GM18951 (cell line): ENCODE measurements around the gene DCTPP1.
"Not testable (repeated sequence)": the region's sequence is repeated elsewhere in the genome, so short reads cannot be mapped to it uniquely, and the experiment has no call there.

Source experiments
- POLR2A ChIP-seq: IDR thresholded peaks from 4 replicates; pipeline ENCODE4 v1.6.1; 2011; ENCODE audit warnings: mild to moderate bottlenecking; ENCODE audit not compliant: insufficient read length, insufficient read depth; ENCODE audit errors: extremely low read depth
- in situ Hi-C: fragments of 300-500 bp; cut with MboI; formaldehyde crosslinking; loops from one replicate; pipeline ENCODE4 v1.12.0; 2022; ENCODE audit warnings: low sequenced_read_pairs, mixed read lengths, inconsistent platforms; ENCODE audit not compliant: unreplicated experiment

Gene DCTPP1

DNA sequence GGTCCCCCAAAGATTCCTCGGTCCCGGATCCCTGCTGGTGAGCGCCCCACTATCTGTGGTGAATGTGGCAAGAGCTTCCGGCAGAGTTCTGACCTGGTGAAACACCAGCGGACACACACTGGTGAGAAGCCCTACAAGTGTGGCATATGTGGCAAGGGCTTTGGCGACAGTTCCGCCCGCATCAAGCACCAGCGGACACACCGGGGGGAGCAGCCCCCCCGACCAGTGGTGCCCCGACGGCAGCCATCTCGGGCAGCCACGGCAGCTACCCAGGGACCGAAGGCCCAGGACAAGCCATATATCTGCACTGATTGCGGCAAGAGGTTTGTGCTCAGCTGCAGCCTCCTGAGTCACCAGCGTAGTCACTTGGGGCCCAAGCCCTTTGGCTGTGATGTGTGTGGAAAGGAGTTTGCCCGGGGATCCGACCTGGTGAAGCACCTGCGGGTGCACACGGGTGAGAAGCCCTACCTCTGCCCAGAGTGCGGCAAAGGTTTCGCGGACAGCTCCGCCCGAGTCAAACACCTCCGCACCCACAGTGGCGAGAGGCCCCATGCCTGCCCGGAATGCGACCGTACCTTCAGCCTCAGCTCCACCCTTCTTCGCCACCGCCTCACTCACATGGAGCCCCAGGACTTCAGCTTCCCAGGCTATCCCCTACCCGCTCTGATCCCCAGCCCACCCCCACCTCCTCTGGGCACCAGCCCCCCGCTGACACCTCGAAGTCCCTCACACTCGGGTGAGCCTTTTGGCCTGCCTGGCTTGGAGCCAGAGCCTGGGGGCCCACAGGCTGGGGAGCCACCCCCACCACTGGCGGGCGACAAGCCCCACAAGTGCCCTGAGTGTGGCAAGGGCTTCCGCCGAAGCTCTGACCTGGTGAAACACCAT lies 31.8 kb downstream of the DCTPP1 start:
- no peak for TF ChIP-seq POLR2A
- in situ Hi-C loops: no loop called here

DNA sequence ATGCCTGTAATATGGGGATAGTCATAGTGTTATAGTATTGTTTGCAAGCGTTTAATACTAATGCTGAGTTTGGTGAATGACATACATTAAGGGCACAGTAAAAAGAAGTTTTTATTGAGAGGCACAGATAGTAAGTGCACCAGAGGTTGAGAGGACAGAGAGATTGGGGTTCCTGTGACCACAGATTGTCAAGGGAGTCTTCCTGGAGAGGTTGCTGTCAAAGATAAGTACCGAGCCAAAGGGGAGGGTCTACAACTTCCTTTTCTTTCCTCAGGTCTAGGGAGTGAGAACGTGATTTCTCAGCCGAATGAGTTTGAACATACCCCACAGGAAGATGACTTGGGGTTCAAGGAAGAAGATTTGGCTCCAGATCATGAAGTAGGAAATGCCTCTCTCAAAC lies 32.8 kb downstream of the DCTPP1 start:
- no peak for TF ChIP-seq POLR2A
- in situ Hi-C loops: no loop called here

DNA sequence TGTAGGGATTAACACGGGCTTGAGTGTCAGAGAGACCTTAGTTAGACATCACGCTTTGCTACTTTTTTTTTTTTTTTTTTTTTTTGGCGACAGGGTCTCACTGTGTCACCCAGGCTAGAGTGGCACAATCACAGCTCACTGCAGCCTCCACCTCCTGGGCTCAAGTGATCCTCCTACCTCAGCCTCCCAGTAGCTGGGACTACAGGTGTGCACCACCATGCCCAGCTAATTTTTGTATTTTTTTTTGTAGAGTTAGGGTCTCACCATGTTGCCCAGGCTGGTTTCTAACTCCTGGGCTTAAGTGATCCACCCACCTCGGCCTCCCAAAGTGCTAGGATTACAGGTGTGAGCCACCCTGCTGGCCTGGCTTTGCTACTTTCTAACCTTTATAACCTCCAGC lies 33.2 kb downstream of the DCTPP1 start:
- in situ Hi-C loops: not testable (repeated sequence)

DNA sequence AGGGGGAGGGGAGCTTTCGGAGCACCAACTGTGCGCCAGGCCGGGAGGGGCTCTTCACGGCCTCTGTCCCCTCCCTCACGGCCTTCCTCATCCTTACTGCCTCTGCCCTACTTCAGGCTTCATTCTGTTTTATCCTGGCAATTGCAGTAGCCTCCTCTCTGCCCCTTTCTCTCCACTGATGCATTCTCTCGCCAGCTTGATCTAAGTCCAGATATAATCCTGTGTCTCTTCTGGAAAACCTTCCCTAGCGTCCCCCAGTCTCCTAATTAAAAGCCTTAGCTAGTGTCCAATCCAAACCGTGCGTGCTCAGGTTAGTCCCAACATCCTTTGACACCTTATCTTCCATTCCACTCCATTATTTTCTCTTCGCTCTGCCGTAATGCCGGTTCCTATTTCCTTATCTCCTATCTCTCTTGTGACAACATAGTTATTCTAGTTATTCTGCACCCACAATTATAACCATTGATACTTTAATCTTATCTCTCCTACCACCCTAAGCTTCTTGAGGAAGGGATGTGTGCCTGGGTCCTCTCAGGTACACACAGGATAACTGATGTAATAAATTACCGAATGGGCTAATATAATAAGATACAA lies 33.7 kb downstream of the DCTPP1 start:
- no peak for TF ChIP-seq POLR2A
- in situ Hi-C loops: no loop called here

DNA sequence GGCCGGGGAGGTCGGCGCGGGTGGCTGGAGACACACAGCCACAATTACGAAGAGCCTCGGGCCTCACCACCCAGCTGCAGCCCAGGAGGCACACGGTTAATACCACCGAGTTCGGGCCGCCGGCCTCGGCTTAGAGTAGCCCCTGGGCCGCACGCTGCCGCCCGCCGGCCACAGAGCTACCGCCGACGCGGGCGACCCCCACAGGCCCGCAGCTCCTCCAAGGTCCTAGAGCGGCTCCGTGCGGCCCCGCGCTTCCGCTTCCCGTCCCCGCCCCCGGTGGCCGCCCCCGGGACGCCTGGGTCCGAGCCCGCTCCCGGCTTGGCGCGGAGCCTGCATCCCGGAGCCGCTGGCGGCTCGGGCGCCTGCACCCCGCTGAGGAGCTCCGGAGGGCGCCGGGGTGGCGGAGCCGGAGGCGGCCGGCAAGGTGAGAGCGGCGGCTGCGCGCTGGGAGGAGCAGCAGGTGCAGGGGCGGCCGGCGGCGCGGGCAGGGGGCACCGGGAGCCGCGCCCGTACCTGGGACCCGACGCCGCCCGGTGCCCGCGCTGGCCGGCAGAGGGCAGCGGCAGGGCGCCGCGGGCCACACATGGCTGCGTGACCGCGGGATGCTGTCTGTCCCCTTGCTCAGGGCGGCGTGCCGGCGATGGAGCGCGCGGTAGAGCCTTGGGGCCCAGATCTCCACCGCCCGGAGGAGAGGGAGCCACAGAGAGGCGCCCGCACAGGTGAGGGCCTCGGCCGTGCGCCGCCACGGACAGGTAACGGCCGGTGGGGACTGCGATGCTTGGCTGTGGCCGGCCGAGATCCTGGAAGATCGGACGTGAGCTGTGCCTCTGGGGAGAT lies 34.5 kb downstream of the DCTPP1 start, which contains the start of gene ZNF48:
ZNF48 (plus strand) TSS at position 266 of the 837 bp plus-strand sequence; CDS start at position 641, 375 bp downstream.
- peak; percentile 73 for TF ChIP-seq POLR2A
- in situ Hi-C loops: no loop called here

DNA sequence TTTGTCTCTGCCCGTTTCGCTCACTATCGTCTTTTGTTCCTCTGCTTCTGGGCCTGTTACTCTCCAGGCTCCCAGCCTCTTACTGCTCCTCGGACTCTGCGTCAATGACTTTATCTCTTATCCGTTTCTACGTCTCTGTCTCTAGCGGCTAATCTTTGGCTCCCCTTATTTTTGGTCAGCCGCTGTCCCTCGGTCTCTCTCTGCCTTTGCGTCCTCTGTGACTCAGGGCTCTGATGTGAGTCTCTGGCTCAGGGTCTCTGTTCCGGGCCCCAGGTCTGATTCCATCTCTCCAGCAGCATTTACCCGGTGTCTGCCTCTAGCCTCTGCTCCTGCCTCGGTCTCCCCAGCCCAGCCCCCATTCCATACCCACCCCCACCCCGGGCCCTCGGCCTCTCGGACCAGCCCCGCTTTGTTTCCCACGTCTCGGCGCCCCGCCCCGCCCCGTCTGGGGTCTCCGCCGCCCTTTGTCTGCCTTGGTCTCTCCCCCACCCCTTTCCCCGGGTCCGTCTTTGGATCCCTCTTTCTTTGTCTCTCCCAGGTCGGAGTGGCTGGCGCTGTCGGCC lies 35.2 kb downstream of the DCTPP1 start:
- in situ Hi-C loops: no loop called here
- no peak for TF ChIP-seq POLR2A

DNA sequence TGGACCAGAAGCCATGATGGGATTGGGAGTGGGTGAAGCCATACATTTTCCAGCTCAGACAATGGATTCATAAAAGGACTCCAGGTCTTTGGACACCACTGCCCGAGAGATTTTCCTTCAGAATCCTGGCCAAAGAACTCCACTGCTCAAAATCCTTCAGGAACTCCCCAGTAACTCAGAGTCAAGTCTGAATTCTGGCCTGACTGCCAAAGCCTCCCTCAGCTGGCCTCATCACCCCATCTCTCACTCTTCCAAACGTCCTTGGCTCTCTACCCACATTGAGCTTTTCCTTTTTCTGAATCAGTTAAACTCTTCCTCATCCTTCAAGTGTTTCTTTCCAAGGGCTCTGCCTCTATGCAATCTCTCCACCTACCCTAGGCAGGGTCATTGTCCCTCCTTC lies 46.3 kb downstream of the DCTPP1 start:
- TF ChIP-seq POLR2A: no peak

DNA sequence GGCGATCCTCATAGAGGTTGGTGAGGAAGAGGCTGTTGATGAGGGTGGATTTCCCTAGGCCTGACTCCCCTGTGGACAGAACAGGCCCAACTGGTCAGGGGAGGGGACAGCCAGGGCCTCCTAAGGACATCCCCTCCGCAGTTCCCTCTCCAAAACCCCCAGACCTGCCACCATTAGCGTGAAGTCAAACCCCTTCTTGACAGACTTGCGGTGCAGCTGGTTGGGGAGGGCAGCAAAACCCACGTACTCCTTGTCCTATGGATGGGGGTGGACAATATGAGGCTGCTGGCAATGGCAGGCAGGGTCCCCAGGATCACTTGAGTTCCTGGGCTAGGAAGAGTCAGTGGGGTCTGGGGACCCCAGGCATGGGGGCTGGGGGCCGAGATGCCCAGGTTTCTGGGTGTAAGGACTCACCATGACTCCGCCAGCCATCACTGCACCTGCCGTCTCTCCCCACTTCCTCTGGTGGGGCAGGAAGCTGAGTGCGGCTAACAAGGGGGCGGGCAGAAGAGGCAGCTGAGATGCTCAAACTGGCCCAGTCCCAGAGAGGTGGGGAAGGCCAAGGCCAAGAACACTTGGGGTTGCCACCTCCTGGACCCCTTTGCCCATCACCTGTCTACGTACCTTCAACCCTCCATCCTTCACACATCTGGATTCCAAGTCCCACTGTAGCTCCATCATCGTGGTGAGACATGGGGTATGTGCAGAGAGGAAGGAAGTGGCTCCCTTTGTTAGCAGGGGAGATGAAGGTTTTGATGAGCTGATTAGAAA lies 47.5 kb downstream of the DCTPP1 start, which contains the start of gene SEPTIN1:
SEPTIN1 (minus strand) TSS at position 451 of the 771 bp plus-strand sequence; CDS start at position 432, 19 bp downstream.
- peak; percentile 76 for TF ChIP-seq POLR2A
- in situ Hi-C loops: no loop called here

More for the DNA sequence above, 46.3 kb downstream of the DCTPP1 start:
- in situ Hi-C loops: no loop called here

DNA sequence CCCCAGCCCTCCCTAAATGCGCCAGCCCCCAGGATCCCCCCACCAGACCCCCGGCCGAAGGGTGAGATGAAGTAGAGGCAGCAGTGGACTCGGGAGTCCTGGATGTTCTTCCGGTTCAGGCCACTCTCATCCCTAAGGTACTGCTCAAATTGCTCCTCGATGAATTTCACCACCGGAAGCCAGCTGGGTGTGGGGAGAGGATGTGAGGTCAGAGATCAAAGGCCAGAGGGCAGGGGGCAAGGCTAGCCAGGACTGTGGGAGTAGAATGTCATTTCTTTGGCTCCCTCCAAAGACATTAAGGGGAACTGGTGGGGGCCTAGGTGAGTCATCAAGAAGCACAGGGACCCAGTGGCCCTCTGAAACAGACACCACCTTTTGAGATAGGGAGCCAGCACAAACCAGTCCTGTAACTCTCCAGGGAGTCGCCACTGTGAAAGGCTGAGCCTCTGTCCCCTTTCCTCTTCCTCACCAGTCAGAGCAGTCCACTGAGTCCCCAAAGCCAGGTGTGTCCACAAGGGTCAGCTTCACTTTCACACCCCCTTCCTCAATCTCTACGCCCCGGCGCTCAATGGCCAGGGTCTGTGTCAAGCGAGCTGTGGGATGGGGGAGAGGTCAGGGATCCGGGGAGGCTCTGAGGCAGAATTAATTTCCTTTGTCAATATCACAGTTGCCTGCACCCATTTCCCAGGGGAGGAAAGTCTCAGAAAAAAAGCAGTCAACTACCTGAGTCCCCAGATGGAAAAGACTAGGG lies 48.4 kb downstream of the DCTPP1 start:
- TF ChIP-seq POLR2A: no peak
- in situ Hi-C loops: no loop called here

DNA sequence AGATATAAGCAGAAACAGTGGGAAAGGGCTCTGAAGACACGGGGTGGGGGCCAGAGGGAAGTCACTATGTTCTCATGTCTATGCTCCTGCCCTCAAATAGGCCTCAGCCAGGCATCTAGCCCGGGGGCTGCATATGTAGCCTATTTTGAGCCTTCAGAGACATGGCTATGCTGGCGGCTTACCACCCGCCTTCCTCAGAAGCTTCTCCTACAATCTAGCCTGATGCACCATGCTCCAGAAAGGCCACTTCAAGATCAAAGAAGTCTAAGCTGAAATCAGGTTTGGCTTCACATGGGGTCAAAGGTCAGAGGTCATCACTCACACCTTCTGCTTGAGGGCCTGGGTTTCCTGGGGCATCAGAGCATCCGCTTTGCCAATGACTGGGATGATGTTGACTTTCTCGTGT lies 49.0 kb downstream of the DCTPP1 start:
- TF ChIP-seq POLR2A: no peak
- in situ Hi-C loops: no loop called here

DNA sequence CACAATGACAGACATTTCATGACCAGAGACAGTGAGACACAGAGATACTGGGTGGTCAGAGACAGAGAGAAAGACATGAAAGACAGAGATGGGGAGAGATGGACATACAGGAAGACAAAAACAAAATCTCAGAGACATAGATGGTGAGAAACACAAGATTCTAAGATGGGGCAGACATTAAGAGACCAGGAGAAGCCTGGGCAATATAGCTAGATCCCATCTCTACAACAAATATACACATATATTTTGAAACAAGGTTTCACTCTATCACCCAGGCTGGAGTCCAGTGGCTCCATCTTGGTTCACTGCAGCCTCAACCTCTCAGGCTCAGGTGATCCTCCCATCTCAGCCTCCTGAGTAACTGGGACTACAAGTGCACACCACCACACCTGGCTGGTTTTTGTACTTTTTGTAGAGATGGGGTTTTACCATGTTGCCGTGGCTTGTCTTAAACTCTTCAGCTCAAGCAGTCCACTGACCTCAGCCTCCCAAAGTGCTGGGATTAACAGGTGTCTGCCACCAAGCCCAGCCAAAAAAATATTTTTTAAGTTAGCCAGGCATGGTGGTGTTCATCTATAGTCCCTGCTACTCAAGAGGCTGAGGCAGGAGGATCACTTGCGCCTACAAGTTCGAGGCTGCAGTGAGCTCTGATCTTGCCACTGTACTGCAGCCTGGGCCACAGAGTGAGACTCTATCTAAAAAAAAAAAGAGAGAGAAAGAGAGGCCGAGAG lies 49.6 kb downstream of the DCTPP1 start:
- TF ChIP-seq POLR2A: no peak
- in situ Hi-C loops: no loop called here

DNA sequence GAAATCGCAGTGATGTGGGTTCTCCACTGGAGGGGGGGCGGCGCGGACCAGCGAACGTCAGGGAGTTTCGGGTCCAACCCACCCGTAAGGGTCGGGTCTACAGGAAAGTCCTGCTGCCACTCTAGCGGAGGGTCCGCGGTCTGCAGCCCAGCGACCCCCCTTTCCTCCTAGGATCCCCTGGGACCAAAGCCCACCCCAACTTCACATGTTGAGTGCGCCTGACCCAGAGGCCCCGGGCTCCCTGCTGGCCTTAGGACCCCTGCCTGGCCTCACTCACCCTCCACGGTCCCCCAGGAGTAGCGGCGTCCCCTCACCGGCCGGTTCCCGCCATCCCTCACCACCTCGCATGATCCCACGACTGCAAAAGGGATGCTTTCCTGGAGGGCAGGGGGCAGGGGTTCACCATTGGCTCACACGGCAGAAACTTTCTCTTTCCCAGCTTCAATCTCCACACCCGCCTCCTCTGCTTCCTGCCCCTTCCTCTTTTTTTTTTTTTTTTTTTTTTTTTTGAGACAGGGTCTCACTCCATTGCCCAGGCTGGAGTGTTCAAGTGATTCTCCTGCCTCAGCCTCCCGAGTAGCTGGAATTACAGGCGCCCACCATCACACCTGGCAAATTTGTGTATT lies 50.6 kb downstream of the DCTPP1 start:
- in situ Hi-C loops: no loop called here
- TF ChIP-seq POLR2A: no peak
